BE2C (cell line): ENCODE measurements around the gene CD79A.

Experiments
- DNase-seq: peaks from one replicate; pipeline ENCODE4 v3.0.0-alpha.2; 2020
- H3K27me3 ChIP-seq: fragments of 250-450 bp; sonication (Bioruptor Pico); 2 replicates; pipeline ENCODE4 v1.5.1; 2020; ENCODE audit warnings: mild to moderate bottlenecking
- H3K36me3 ChIP-seq: fragments of 250-450 bp; sonication (Bioruptor Pico); 2 replicates; pipeline ENCODE4 v1.5.1; 2020; ENCODE audit warnings: mild to moderate bottlenecking
- H3K4me1 ChIP-seq: fragments of 250-450 bp; sonication (Bioruptor Pico); 2 replicates; pipeline ENCODE4 v1.5.1; 2020
- H3K4me3 ChIP-seq: 2 replicates; pipeline ENCODE4 v1.5.1; 2011; ENCODE audit warnings: low read depth, low read length
- H3K9me3 ChIP-seq: fragments of 250-450 bp; sonication (Bioruptor Pico); 2 replicates; pipeline ENCODE4 v1.5.1; 2020
- CTCF ChIP-seq: IDR thresholded peaks from 2 replicates; pipeline ENCODE4 v1.5.1; 2012; ENCODE audit warnings: mild to moderate bottlenecking, low read depth, low read length

CD79A gene

GRCh38 chr19:41845051-41845590 is 32.0 kb upstream of the CD79A start:
- Histone ChIP-seq H3K36me3 (no peaks in the 10 kb centered on the region), H3K4me1 (no peaks in the 10 kb centered on the region), H3K27me3 (peaks cover 22% of the 10 kb centered on the region), H3K9me3 (no peaks in the 10 kb centered on the region), H3K4me3 (no peak overlapping the region)
- DNase-seq: no peak
- no peak for TF ChIP-seq CTCF

- no peak overlapping the region for H3K4me3 ChIP-seq
- no peaks in the 10 kb centered on the region for H3K9me3 ChIP-seq
- no peaks in the 10 kb centered on the region for H3K4me1 ChIP-seq
- H3K27me3 ChIP-seq: peaks cover 36% of the 10 kb centered on the region
- no peaks in the 10 kb centered on the region for H3K36me3 ChIP-seq
- DNase-seq: no peak
- no peak for TF ChIP-seq CTCF
Observed at GRCh38 chr19:41847351-41848105, 29.6 kb upstream of the CD79A start.

- DNase-seq: no peak
- no peak for TF ChIP-seq CTCF
Observed at GRCh38 chr19:41848666-41849065, 28.4 kb upstream of the CD79A start.

GRCh38 chr19:41849067-41849466 is 28.0 kb upstream of the CD79A start:
- no peaks in the 10 kb centered on the region for H3K9me3 ChIP-seq
- H3K27me3 ChIP-seq: peaks cover 51% of the 10 kb centered on the region
- no peak for TF ChIP-seq CTCF
- no peaks in the 10 kb centered on the region for H3K4me1 ChIP-seq
- H3K36me3 ChIP-seq: no peaks in the 10 kb centered on the region
- DNase-seq: no peak
- H3K4me3 ChIP-seq: no peak overlapping the region

More at GRCh38 chr19:41848666-41849065, 28.4 kb upstream of the CD79A start:
- Histone ChIP-seq H3K9me3 (no peaks in the 10 kb centered on the region), H3K4me3 (no peak overlapping the region), H3K36me3 (no peaks in the 10 kb centered on the region), H3K27me3 (peaks cover 47% of the 10 kb centered on the region), H3K4me1 (no peaks in the 10 kb centered on the region)

GRCh38 chr19:41850381-41850780 is 26.7 kb upstream of the CD79A start:
- H3K36me3 ChIP-seq: no peaks in the 10 kb centered on the region
- H3K9me3 ChIP-seq: no peaks in the 10 kb centered on the region
- no peak overlapping the region for H3K4me3 ChIP-seq
- no peak for DNase-seq
- no peak for TF ChIP-seq CTCF
- H3K4me1 ChIP-seq: no peaks in the 10 kb centered on the region
- peaks cover 65% of the 10 kb centered on the region for H3K27me3 ChIP-seq

- Histone ChIP-seq H3K27me3 (peaks cover 71% of the 10 kb centered on the region), H3K4me1 (no peaks in the 10 kb centered on the region), H3K36me3 (no peaks in the 10 kb centered on the region), H3K9me3 (no peaks in the 10 kb centered on the region), H3K4me3 (no peak overlapping the region)
- no peak for DNase-seq
- no peak for TF ChIP-seq CTCF
Observed at GRCh38 chr19:41851456-41851855, 25.6 kb upstream of the CD79A start.
